Heart right ventricle (tissue), 16 donors: Measurements from ENCODE around the gene KRT84. TPM values are rescaled to one million over a fixed set of nuclear protein-coding genes. Genes with fewer than 3 reads are reported as not detected.

Experiments
- ATAC-seq, 8 donors: fragments of 200-7000 bp; cut with Tn5 transposase; one replicate each; pipeline ENCODE4 v1.9.1; 2020; ENCODE audit warnings: mild to moderate bottlenecking in 8 of 8, moderate library complexity in 8 of 8, moderate number of reproducible peaks in 1 of 8
- DNase-seq, 2 donors: peaks; one replicate each; pipeline ENCODE4 v3.0.0-alpha.2; 2020
- H3K27ac ChIP-seq, 10 donors: fragments of 200-600 bp; sonication (generic) in 2 of 10; one replicate each; pipeline versions ENCODE4 v1.5.0 to v1.8.0; 2020 to 2022; ENCODE audit warnings: mild to moderate bottlenecking in 3 of 10
- H3K27me3 ChIP-seq, 7 donors: fragments of 200-600 bp; one replicate each; pipeline ENCODE4 v1.8.0; 2021 to 2022; ENCODE audit warnings: mild to moderate bottlenecking in 2 of 7
- H3K36me3 ChIP-seq, 9 donors: fragments of 200-600 bp; sonication (generic) in 1 of 9; one replicate each; pipeline versions ENCODE4 v1.5.0 to v1.8.0; 2020 to 2022; ENCODE audit warnings: mild to moderate bottlenecking in 2 of 9
- H3K4me1 ChIP-seq, 9 donors: fragments of 200-600 bp; sonication (generic) in 1 of 9; one replicate each; pipeline versions ENCODE4 v1.5.0 to v1.8.0; 2020 to 2022; ENCODE audit warnings: mild to moderate bottlenecking in 4 of 9
- H3K4me3 ChIP-seq, 10 donors: fragments of 200-600 bp; sonication (generic) in 2 of 10; one replicate each; pipeline versions ENCODE4 v1.5.0 to v1.8.0; 2020 to 2022; ENCODE audit warnings: mild to moderate bottlenecking in 7 of 10, moderate library complexity in 2 of 10
- H3K9me3 ChIP-seq, 11 donors: fragments of 200-600 bp in 10 of 11; sonication (generic) in 2 of 11; one replicate each; pipeline versions ENCODE4 v1.5.0 to v1.8.0; 2013 to 2022; ENCODE audit warnings: mild to moderate bottlenecking in 2 of 11, control low read depth in 1 of 11, moderate library complexity in 1 of 11
- CTCF ChIP-seq, 9 donors: fragments of 200-600 bp; sonication (generic) in 2 of 9; IDR thresholded peaks; one replicate each; pipeline versions ENCODE4 v1.5.0 to v1.8.0; 2021 to 2022; ENCODE audit warnings: antibody characterized with exemption in 9 of 9, mild to moderate bottlenecking in 5 of 9, moderate library complexity in 1 of 9
- WGBS, 2 donors: extraction: QIAGEN DNeasy Blood & Tissue Kit; methylation state at CpG; one replicate each; pipeline ENCODE4 v1.1.7; 2013; ENCODE audit warnings: inconsistent platforms in 1 of 2; 5-methylcytosine and 5-hydroxymethylcytosine counted together
- intact Hi-C, 10 donors: fragments of 100-400 bp; cut with DNase I; formaldehyde crosslinking; loops; one replicate each; pipeline versions ENCODE4 v1.11.1 to v1.14.2; 2022
- polyA plus RNA-seq, 2 donors: library from polyadenylated mRNA; stranded (reverse); fragments of 200-250 nt; gene quantifications; one replicate each; pipeline ENCODE4 v1.2.3, GENCODE V29; 2013
- total RNA-seq, 10 donors: library from RNA; stranded (reverse); fragmentation: NEBNext Ultra II Directional in 3 of 10; extraction: Animal tissue kit (Norgen Biotek cat#: 25700) in 3 of 10; gene quantifications; one replicate each; pipeline versions ENCODE4 v1.2.1 to v1.2.4, GENCODE V29; 2021 to 2023
- donor health status: Arrhythmogenic right ventricular cardiomyopathy.
- donor health status: ischemic (EF 13 %, LVEDD 7.1; RV severe dilation, severe dysfunction).
- donor health status: healthy with polysubstance abuse.
- donor health status: DM: no; HTN: yes; CAD: no.
- donor health status: DM: no; HTN: no; CAD: no.
- donor health status: ischemic (EF 25% LVEDD 6.9; RV normal size, moderate dysfunction).
- donor health status: ischemic (EF 25% LVEDD 5.7; RV mildly dilated, moderate dysfunction).
- donor health status: healthy.
- donor health status: DM: yes; HTN: yes; CAD: no.
- donor health status: Ischemic cardiomyopathy.
- donor health status: ischemic (EF 35%, LVEDD 5.7; RV mildly dilated, moderate dysfunction).
- donor health status: nonischemic (EF 11% LVEDD 7.7; RV severe dilation, severe dysfunction).
- donor health status: DM: yes; HTN: yes; CAD: no.
- donor health status: PGD.
- donor health status: ischemic (EF 29% LVEDD 5.4; RV normal size, mild dysfunction).
- donor health status: nonischemic (EF 23%, LVEDD 6.1; RV moderate dilation, normal function).

Gene KRT84
- total and polyA plus RNA-seq, 12 donors = not detected

GRCh38 chr12:52363111-52363679, 22.3 kb downstream of the KRT84 start:
- Histone ChIP-seq H3K27me3 (peaks cover 0 to 30% (median 9%) of the 10 kb centered on the region in 7 donors), H3K9me3 (no peaks in the 10 kb centered on the region), H3K27ac (no peak overlapping the region), H3K4me3 (no peak overlapping the region), H3K4me1 (no peaks in the 10 kb centered on the region), H3K36me3 (no peaks in the 10 kb centered on the region)
- 90 to 94% methylated on average over 12 of the region's 12 CpGs for WGBS, 2 donors
- ATAC-seq = no peak
- TF ChIP-seq CTCF (IDR thresholded peaks at IDR 0.05) = no peak
- no peak for DNase-seq
- intact Hi-C loops = loop anchor here in 1 of 10 donors (10.0 kb wide), 1 partner anchor 152 kb away; no protein-coding TSS in a partner anchor

- Histone ChIP-seq H3K27me3 (peaks cover 0 to 28% (median 12%) of the 10 kb centered on the region in 7 donors), H3K36me3 (no peaks in the 10 kb centered on the region), H3K27ac (no peak overlapping the region), H3K4me3 (no peak overlapping the region), H3K4me1 (no peaks in the 10 kb centered on the region), H3K9me3 (no peaks in the 10 kb centered on the region)
- intact Hi-C loops = loop anchor here in 1 of 10 donors (10.0 kb wide), 1 partner anchor 153 kb away; no protein-coding TSS in a partner anchor
- peak in 2 of 9 donors; percentile 16 to 18 for TF ChIP-seq CTCF (IDR thresholded peaks at IDR 0.05)
- DNase-seq (no peak), ATAC-seq (no peak)
- 83 to 87% methylated on average over 11 of the region's 11 CpGs for WGBS, 2 donors
Measured at GRCh38 chr12:52362118-52362726, 23.2 kb downstream of the KRT84 start.

GRCh38 chr12:52361553-52361952, 23.9 kb downstream of the KRT84 start:
- no peak for DNase-seq
- Histone ChIP-seq H3K27me3 (peaks cover 0 to 28% (median 15%) of the 10 kb centered on the region in 7 donors), H3K27ac (no peak overlapping the region), H3K36me3 (no peaks in the 10 kb centered on the region), H3K4me1 (no peaks in the 10 kb centered on the region), H3K4me3 (no peak overlapping the region), H3K9me3 (no peaks in the 10 kb centered on the region)
- no peak for TF ChIP-seq CTCF (IDR thresholded peaks at IDR 0.05)
- 93 to 96% methylated on average over 1 of the region's 1 CpG for WGBS, 2 donors
- ATAC-seq = no peak
- intact Hi-C loops = loop anchor here in 1 of 10 donors (10.0 kb wide), 1 partner anchor 153 kb away; no protein-coding TSS in a partner anchor

GRCh38 chr12:52360663-52361271, 24.7 kb downstream of the KRT84 start:
- WGBS, 2 donors = 85 to 87% methylated on average over 13 of the region's 13 CpGs
- ATAC-seq = no peak
- Histone ChIP-seq H3K4me3 (no peak overlapping the region), H3K36me3 (no peaks in the 10 kb centered on the region), H3K9me3 (no peaks in the 10 kb centered on the region), H3K27me3 (peaks cover 0 to 30% (median 16%) of the 10 kb centered on the region in 7 donors), H3K27ac (no peak overlapping the region), H3K4me1 (no peaks in the 10 kb centered on the region)
- intact Hi-C loops = loop anchor here in 1 of 10 donors (10.0 kb wide), 1 partner anchor 154 kb away; no protein-coding TSS in a partner anchor
- no peak for DNase-seq
- no peak for TF ChIP-seq CTCF (IDR thresholded peaks at IDR 0.05)
